GM12801 (cell line): Measurements from ENCODE around the gene ZBED4.

Experiments used
- CTCF ChIP-seq: IDR thresholded peaks from one replicate; pipeline ENCODE4 v1.5.1; 2011; ENCODE audit warnings: control low read depth; ENCODE audit not compliant: insufficient read length; ENCODE audit errors: extremely low read depth

ZBED4 gene

DNA sequence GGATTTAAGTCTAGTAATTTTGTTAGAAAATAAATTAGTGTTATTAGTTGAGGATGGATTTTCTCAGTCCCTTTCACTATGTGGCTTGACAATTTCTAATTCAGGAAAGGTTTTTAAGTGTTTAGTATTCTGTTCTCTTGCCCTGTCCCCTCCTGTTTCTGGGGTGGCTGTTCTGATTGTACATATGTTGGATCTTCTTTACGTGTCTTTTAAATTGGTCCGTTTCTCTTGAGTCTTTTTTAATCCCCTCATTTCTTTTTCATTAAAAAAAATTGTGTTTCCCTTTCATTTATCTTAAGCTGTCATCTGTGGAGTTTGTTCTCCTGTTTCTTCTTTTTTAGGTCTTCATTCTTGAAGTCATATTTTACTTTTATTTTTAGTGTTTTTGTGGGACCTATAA, 12.5 kb downstream of the ZBED4 start:
- no peak for TF ChIP-seq CTCF

DNA sequence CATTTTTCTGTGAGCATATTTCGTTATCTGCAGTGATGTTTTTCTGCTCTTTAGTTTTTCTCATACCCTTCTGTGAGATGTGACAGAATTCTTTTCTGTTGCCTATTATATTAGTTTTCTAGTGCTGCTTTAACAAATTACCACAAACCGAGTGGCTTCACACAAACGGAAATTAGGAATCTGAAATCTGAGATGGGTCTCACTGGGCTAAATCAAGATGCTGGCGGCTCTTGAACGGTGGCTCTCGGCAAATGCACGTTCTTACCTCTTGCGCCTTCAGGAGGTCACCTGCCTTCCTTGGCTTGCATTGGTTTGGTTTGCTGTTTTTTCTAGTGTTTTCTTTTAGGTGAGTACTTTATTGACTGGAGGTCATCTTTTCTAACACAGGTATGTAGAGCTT, 13.0 kb downstream of the ZBED4 start:
- no peak for TF ChIP-seq CTCF

- no peak for TF ChIP-seq CTCF
Observed at GRCh38 chr22:49867303-49868265, 13.9 kb downstream of the ZBED4 start.

GRCh38 chr22:49869086-49869830, 15.6 kb downstream of the ZBED4 start:
- no peak for TF ChIP-seq CTCF

DNA sequence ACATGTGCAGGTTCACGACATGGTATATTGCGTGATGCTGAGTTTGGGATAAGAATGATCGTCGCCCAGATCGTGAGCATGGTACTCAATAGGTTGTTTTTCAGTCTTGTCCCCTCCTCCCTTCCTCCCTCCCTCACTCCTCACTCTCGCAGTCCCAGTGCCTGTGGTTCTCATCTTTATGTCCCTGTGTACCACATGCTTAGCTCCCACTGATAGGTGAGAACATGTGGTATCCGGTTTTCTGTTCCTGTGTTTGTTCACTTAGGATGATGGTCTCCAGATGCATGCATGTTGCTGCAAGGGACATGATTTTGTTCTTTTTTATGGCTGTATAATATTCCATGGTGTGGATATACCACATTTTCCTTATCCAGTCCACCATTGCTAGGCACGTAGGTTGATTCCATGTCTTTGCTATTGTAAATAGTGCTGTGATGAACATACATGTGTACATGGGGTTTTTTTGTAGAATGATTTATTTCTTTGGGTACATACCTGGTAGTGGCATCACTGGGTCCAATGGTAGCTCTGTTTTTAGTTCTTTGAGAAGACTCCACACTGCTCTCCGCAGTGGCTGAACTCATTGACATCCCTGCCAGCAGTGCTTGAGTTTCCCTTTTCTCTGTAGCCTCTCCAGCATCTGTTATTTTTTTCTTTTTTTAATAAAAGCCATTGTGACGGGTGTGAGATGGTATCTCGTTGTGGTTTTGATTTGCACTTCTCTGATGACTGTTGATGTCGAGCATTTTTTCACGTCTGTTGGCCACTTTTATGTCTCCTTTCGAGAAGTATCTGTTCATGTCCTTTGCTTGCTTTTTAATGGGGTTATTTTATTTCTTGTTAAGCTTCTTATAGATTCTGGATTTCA, 16.4 kb downstream of the ZBED4 start:
- TF ChIP-seq CTCF = no peak

GRCh38 chr22:49871482-49871881, 17.8 kb downstream of the ZBED4 start:
- TF ChIP-seq CTCF = no peak

DNA sequence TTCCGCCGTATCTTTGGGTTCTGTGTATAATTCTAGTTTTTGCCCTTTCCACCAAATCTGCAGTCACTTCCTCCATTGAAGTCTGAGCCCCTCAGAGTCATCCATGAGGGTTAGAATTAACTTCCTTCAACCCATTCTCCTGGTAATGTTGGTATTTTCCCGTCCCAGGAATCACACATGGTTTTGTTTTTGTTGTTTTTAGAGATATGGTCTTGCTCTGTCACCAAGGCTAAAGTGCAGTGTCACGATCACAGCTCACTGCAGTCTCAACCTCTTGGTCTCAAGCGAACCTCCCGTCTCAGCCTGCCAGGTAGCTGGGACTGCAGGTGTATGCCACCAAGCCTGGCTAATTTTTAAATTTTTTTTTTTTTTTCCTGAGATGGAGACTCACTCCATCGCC, 18.7 kb downstream of the ZBED4 start:
- no peak for TF ChIP-seq CTCF
